Occipital lobe (tissue), 2 donors: ENCODE data around the gene PRKAG3. TPM values are rescaled to one million over a fixed set of nuclear protein-coding genes. Genes with fewer than 3 reads are reported as not detected.
"Not testable (repeated sequence)": the region's sequence is repeated elsewhere in the genome, so short reads cannot be mapped to it uniquely, and the experiment has no call there.

Experiments used
- DNase-seq: peaks from one replicate; lab custom pipeline; 2025; lab: John Stamatoyannopoulos, UW
- total RNA-seq: library from RNA; depleted of rRNA; stranded (reverse); fragments of >200 nt; gene quantifications from one replicate; pipeline ENCODE4 v1.2.3, GENCODE V29; 2014

The PRKAG3 gene
- total RNA-seq, 1 donor from 2014 or later: not detected

DNA sequence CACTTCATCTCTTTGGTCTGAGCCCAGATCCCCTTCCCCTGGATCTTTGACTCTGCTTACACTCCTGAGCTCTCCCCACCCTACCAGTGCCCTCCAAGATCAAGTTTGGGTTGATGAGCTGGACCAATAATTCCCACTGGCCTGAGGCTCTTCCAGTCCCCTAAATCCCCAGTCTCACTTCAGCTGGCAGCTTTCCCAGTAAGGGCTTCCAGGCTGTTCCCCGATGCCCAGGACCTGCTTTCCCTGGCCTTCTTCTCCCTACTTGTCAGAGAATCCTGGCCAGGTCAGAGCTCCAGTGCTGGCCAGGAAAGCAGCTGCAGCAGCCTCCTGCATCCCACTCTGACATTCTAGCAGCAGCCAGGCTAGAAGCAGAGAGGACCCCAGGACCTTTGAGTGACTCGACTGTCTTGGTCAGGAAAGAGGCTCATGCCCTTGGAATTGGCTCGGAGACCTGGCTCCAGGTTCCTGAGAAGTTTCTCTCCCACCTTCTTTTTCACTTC is 31.5 kb upstream of the PRKAG3 start:
- DNase-seq: no peak

DNA sequence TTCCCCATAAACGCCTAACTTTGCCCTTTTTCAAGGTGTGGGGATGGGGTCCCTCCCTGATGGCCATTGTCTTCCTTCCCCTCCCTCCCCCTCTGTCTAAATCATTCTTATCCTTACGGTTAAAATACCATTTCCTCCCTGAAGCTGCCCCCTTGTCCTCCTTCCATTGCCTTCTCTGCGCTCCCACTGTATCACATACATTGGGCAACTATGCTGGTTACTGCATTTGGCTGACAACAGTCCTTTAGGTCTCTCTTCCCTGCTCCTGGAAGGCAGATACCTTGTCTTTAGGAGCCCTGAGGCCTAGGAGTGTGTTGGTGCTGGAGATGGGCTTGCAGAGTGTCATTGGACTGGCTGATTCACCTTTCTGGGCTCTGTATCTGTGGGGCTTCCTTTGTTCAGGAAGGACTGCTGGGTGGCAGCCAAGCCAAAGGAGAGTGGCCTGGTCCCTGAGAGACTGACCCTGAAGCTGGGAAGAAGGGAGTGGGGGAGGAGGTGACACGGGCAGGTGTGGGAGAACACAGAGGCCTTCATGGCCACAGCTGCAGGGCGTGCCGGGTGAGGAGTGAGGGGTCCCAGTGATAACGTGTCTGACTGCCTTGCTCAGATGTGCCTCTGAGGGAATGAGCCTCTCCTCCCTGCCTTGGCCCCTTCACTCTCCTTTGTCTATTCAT is 30.2 kb upstream of the PRKAG3 start:
- DNase-seq: no peak

- no peak for DNase-seq
Measured at GRCh38 chr2:218860950-218861381, 29.4 kb upstream of the PRKAG3 start.

- DNase-seq: no peak
Measured at GRCh38 chr2:218859988-218860831, 28.6 kb upstream of the PRKAG3 start.

DNA sequence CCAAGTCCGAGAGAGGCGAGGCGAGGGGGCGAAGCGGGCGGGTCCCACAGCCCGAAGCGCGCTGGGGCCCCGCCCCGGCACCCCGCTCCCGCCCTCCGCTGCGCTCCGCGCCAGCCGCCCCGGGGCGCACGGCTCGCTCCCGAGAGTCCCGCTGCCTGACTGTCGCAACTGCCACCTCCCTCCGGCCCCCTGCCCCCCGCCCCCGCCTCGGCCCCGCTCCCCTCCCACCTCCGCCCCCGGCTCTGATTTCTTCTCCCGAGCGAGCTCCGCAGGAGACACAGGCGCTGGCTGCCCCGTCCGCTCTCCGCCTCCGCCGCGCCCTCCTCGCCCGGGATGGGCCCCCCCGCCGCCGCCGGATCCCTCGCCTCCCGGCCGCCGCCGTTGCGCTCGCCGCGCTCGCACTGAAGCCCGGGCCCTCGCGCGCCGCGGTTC is 28.0 kb upstream of the PRKAG3 start, which contains the start of gene WNT6:
Gene WNT6 (plus strand): TSS at position 250 of the 432 bp plus-strand sequence. CDS start 233 bp downstream, outside the sequence.
- DNase-seq: no peak

- no peak for DNase-seq
Measured at GRCh38 chr2:218858671-218859555, 27.3 kb upstream of the PRKAG3 start.

DNA sequence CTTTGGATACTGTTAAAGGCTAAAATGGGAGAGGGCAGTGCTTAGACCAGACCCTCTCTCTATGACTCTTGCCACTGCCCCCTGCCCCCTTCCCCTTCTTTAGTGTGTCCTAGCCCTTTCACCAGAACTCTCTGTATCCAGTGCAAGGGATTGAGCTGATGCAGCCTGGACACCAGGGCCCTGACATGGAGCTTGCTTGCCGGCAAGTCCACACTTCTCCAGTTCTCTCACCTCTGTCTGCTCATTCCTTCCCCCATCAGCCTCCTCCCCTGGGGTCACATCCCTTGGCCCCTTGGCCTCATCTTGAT is 26.5 kb upstream of the PRKAG3 start:
- DNase-seq: no peak

GRCh38 chr2:218857371-218858137 is 26.0 kb upstream of the PRKAG3 start:
- no peak for DNase-seq

DNA sequence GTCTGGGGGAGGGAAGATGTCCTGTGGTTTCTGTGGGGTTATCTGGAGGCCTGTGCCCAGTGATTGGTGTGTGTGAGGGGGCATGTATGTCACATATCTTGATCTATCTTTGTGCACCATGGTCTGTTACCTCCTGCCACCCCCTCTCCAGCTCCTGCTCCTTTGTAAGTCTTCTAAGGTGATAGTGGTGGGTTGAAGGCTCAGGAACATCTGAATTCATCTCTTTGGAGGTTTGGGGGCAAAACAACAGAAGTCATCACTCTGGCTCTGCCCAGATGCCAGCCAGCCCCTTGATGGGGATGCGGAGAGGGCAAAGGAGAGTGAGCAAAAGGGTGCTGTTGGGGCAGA is 25.3 kb upstream of the PRKAG3 start:
- no peak for DNase-seq

GRCh38 chr2:218856167-218856895 is 24.7 kb upstream of the PRKAG3 start:
- DNase-seq: no peak

GRCh38 chr2:218855305-218856166 is 23.9 kb upstream of the PRKAG3 start:
- no peak for DNase-seq

DNA sequence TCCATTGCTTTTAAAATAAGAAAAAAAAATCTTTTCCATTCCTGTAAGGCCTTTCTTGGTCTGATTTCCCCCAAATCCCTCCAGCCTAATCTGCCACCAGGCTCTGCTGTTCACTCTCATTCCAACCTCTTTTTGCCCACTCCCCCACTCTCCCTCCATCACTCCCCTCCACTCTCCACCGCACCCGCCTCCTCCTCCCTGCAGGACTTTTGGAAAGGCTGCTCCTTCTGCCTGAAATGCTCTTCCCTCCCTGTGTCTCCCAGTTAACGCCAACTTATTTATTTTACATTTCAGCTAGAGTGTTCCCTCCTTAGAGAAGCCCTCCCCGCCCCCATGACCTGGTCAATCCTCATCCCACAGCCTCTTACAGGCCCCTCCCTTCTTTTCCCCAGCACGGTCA is 23.3 kb upstream of the PRKAG3 start:
- no peak for DNase-seq

GRCh38 chr2:218853766-218854165 is 22.2 kb upstream of the PRKAG3 start:
- no peak for DNase-seq

DNA sequence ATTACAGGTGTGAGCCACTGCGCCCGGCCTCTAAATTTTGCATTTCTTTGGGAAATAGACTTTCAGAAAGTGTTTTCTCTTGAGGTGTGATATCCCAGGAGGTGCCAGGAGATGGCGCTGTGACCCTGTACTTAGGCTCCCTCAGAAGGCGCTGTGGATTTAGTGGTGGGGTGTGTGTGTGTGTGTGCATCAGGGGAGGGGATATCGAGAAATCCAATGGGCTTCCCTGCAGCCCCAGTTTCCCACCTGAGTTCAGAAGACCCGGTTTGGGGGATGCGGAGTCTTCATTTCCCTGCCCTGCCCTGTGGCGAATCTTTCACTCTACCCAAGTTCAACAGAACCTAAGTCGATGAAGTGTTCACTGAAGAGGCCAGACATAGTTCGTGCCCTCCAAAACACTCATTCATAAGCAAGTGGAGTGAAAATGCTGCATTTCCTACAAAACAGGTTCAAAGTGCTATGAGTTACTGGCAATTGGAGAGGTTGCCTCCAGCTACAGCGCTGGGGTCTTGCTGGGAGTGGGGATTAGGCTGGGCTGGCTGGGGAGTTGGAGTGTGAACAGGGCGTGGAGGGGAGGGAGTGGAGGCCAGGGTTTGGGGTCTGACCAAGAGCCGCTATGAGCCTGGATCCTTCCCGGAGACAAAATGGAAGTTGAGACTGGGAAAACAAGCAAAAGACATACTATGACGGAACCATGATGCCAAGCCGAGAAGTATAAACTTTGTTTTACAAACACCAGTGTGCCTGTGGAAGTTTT is 21.5 kb upstream of the PRKAG3 start:
- no peak for DNase-seq

GRCh38 chr2:218851286-218851685 is 19.7 kb upstream of the PRKAG3 start:
- DNase-seq: no peak

DNA sequence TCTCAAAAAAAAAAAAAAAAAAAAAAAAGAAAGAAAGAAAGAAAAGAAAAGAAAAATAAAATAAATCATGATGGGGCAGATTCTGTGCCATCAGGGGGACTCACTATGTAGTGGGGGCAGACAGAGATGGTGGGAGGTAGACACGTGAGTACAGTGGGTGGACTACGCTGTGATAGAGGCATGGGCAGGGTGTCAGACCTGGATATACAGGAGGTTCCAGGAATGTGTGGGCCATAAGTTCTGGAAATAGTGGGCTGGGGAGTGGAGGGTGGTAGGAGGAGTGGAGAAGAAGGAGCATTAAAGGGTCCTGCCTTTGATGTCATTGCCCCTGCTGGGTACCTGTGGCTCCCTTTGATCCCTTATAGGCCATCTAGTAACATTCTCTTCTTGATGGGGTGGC is 19.2 kb upstream of the PRKAG3 start:
- no peak for DNase-seq

DNA sequence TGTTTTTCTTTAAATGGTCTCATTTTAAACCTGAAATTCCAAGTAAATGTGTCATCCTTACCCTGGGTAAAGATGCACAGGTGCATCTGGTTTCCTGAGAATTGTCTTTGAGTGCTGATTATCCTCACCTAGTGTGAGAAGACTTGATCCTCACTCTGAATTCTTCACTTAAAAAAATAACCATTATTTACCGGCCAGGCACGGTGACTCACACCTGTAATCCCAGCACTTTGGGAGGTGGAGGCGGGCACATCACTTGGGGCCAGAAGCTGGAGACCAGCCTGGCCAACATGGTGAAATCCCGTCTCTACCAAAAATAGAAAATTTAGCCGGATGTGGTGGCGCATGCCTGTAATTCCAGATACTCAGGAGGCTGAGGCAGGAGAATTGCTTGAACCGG is 18.1 kb upstream of the PRKAG3 start:
- no peak for DNase-seq

GRCh38 chr2:218846963-218847362 is 15.4 kb upstream of the PRKAG3 start:
- DNase-seq: not testable (repeated sequence)

GRCh38 chr2:218844334-218844733 is 12.7 kb upstream of the PRKAG3 start:
- DNase-seq: not testable (repeated sequence)
